ENCODE measurements around the gene DDX10.
"Not testable (repeated sequence)": the region's sequence is repeated elsewhere in the genome, so short reads cannot be mapped to it uniquely, and the experiment has no call there.

DDX10 gene

DNA sequence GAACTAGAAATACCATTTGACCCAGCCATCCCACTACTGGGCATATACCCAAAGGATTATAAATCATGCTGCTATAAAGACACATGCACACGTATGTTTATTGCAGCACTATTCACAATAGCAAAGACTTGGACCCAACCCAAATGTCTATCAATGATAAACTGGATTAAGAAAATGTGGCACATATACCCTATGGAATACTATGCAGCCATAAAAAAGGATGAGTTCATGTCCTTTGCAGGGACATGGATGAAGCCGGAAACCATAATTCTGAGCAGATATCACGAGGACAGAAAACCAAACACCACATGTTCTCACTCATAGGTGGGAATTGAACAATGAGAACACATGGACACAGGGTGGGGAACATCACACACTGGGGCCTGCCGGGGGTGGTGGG lies 114.3 kb downstream of the DDX10 start:
- DNase-seq, result not testable (repeated sequence)

DNA sequence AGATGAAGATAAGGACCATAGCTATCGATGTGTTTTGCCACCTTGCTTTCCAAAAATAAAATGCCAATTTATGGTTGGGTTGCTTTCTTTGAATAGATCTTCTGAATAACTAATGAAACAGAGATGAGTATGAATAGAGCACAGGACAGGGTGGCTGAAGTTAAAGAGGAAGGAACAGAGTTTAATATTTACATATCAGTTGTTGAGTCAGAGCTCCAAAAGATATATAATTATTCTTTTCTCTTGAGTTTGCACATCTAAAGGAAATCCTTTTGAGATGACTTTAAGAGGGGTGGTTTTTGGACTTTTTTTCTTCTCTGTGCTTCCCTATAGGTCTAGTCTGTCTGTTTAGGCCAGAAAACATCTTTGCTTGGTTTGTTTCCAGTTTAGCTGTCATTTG lies 115.2 kb downstream of the DDX10 start:
- no peak for DNase-seq

- DNase-seq, result no peak
These were observed 117.1 kb downstream of the DDX10 start for GRCh38 chr11:108781946-108782345.

DNA sequence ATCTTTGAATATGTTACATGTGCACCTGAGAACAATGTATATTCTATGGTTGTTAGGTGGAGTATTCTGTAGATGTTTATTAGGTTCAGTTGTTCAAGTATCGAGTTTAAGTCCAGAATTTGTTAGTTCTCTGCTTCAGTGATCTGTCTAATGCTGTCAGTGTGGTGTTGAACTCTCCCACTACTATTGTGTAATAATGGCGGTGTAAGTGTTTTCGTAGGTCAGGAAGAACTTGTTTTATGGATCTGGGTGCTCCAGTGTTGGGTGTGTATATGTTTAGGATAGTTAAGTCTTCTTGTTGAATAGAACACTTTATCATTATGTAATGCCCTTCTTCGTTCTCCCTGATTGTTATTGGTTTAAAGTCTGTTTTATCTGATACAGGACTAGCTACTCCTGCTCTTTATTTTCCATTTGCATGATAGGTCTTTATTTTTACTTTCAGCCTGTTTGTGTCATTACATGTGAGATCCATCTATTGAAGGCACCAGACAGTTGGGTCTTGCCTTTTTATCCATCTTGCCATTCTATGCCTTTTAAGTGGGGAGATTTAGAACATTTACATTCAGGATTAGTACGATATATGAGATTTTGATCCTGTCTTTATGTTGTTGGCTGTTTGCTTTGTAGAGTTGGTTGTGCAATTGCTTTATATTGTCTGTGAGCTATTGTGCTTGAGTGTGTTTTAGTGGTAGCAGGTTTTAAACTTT lies 121.6 kb downstream of the DDX10 start:
- DNase-seq, result no peak

DNA sequence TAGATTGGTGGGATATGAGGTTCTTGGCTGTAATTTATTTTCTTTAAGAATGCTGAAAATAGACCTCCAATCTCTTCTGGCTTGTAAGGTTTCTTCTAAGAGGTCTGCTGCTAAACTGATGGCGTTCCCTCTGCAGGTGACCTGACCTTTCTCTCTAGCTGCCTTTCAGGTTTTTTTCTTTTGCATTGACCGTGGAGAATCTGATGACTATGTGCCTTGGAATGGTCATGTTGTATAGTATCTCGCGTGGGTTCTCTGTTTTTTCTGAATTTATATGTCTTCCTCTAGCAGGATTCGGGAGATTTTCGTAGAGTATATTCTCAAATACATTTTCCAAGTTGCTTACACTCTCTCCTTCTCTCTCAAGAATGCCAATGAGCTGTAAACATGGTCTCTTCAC lies 122.2 kb downstream of the DDX10 start:
- DNase-seq, result no peak

DNA sequence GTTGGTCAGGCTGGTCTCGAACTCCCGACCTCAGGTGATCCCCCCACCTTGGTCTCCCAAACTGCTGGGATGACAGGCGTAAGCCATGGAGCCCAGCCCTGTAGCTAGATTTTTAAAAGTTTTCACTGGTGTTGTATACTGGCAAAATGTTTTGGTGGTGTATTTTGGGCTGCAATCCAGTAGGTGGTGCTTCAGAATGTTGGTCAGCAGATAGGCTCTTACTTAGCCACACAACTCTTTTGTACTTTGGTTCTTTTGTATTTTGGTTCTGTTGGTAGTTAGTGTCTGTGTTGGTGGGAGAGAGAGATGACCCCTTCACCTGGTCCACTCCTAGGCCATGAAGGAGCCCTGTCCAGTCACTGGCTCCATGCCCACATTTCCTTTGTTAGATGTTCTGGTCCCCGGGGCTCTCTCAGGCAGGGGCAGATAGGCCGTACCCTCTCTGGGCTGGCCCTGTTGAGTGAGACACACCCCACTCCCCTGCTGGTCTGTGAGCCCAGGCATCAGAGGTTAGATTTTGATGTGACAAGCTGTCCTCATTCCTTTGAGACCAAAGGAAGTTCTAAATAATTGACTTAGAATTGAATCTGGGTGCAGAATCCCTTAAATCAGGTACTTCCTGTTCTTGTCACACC lies 123.8 kb downstream of the DDX10 start:
- no peak for DNase-seq

GRCh38 chr11:108790501-108791299 lies 125.8 kb downstream of the DDX10 start:
- no peak for DNase-seq

DNA sequence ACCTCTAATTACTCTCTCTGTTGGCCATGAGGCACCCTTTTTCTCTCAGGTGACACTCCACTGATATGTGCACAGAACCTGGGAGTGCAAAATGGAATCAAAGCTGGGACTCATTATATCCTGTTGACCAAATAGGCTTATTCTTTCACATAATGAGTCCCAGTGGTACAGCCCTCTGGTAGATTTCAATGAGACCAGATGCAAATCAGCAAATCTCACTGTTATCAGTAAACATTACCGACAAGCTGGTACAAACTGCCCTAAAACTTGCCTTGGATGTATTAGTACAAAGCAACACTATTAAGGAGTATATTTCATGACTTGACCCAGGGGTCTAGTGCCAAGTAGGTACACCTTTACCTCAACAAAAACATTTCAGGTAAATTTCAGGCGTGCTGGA lies 128.3 kb downstream of the DDX10 start:
- DNase-seq, result no peak

DNA sequence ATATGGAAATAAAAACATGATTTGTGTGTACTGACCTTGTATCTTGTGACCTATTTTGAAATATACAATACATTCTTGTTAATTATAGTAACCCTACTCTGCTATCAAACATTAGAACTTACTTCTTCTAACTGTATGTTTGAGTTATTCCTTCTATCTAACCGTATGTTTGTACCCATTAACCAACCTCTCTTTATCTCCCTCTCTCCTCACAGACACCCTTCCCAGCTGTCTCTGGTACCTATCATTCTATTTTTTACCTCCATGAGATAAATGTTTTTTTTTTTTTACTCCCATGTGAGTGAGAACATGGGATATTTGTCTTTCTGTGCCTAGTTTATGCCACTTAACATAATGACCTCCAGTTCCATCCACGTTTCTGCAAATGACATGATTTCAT lies 128.7 kb downstream of the DDX10 start:
- DNase-seq, result no peak

- no peak for DNase-seq
These were observed 131.7 kb downstream of the DDX10 start for GRCh38 chr11:108796551-108796950.

DNA sequence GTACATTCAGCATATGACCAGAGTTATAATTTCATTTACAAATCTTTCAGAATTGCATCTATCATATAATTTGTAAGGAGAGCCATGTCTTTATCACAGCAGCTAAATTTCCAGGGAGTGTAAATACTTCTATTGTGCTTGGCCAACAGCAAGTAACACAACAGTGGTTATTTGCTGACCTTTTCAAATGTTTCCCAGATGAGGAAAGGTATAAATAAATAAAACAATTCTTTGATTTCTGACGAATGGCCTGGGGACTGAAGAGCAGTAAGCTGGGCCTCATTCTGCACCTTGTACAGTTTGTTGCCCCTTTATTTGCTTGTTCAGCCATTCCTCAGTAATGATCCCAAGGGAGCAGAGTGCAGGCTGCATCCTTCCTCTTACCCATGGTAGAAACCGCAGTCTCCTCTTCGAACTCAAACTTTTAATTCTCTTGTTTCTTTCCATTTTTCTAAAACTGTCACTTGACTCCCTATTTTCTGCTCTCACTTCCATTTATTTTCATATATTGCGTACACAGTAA lies 132.8 kb downstream of the DDX10 start:
- no peak for DNase-seq

DNA sequence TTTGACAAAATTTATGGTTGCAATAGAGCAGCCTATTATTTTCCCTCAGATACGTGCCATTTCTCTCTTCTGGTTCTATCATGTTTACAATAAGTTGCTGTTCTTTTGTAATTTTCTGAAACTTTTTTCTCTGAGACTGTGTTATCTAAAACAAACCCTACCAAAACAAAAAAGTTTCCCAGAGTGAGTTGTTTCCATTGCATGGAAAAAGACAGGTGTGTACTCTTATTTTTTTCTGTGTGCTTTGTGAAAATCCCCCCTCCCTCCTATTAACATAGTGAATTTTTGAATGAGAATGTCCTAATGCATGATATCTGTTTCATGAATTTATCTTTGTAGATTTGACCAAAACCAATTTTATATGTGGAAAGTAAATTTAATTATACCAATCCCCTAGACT lies 137.6 kb downstream of the DDX10 start:
- DNase-seq, result no peak

DNA sequence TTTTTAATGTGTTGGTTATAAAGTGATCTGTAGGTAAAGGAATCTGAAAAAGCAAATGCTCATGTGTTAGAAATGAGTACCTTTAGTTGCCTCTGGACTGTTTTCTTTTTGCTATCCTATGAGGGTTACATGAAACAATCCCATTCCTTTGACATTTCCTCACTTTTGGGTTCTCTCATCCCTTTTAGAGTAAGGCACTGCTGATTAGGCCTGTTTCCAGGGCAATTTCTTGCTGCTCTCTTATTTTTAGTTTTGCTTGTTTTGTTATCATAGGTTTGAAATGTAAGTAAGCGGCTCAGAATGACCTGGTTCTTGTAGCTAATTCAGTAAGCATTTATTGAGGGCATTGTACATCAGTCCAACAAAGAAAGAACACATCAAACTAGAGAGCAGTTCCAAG lies 138.9 kb downstream of the DDX10 start:
- no peak for DNase-seq

- no peak for DNase-seq
These were observed 139.6 kb downstream of the DDX10 start for GRCh38 chr11:108804511-108804910.

DNA sequence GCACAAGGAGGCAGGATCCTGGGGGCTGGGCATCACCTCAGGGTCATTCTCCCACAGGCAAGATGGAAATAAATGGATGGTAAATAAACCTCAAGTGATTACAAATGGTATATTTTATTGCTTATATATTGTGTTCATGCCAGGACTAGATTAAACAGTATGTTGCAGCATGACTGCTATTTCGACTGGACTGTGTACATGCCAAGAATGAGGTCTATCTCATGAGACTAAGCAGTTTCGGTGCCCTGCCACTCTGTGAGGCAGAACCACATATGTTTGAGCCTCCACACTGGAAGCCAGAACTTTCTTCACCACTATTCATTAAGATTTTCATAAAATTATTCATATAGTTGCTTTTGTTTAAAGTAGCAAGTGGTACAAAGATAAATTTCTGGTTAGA lies 140.2 kb downstream of the DDX10 start:
- no peak for DNase-seq

DNA sequence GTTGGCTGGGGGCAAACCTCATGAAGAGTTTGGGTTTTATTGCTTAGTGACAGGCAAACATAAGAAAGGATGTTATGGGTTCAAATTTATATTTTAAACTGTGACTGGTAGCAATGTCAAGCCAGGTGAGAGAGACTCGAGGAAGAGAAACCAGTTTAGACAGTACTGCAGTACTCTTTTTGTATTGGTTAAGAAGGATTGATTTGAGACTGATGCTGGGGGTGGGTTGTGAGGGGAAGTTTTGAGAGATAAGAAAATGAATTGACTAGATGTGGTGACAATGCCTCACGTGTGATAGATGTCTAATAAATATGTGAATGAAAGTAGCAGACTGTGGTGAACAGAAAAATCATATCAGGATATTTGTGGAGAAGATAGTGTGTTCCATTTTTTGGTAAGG lies 142.4 kb downstream of the DDX10 start:
- DNase-seq, result no peak

GRCh38 chr11:108813086-108813485 lies 148.2 kb downstream of the DDX10 start:
- DNase-seq, result no peak

GRCh38 chr11:108817976-108818375 lies 153.1 kb downstream of the DDX10 start:
- no peak for DNase-seq

GRCh38 chr11:108818971-108819370 lies 154.1 kb downstream of the DDX10 start:
- no peak for DNase-seq

DNA sequence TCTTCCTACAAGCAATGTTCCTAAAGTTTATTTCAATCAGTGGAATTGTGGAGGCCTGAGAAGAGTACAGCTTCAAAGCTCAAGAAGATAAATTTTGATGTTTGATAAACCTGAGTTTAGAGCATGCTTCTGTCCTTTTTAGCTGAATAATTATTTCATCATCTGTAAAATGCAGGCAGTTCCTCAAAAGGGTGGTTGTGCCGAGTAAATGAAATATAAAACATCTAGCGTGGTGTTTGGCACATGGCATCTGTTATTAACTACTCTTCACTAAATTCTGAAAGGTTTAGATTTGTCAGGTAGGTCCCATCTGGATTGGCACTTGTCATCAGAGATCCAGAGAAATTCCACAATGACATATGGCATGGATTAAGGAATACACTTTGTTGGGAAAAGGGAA lies 155.1 kb downstream of the DDX10 start:
- DNase-seq, result no peak

DNA sequence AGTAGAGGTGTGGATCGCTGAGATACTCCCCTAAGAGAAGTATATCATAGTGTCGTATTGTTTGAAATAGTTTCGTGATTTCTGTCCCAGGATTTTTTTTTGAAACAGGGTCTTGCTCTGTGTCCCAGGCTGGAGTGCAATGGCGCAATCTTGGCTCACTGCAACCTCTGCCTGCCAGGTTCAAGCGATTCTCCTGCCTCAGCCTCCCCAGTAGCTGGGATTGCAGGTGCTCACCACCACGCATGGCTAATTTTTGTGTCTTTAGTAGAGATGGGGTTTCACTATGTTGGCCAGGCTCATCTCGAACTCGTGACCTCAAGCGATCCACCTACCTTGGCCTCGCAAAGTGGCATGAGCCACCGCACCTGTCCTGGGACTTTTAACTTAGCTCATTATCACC lies 159.1 kb downstream of the DDX10 start:
- DNase-seq, result not testable (repeated sequence)

DNA sequence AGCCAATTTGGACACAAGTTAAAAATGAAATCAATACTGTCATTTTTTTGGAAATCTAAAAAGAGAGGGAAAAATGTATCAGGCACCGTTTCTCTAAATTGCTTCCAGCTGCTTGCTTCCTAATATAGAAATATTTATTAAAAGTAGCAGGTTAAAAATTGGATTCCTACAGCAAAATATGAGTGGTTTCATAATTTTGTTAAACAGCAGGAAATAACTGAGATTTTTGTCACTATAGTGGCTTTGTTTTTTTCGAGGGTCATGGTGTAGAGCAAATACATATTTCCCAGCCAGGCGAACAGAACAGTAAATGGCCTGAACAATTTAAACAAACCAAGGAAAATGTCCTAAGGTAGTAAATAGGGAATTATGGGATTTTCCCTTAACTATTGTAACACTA lies 159.7 kb downstream of the DDX10 start:
- DNase-seq, result no peak

DNA sequence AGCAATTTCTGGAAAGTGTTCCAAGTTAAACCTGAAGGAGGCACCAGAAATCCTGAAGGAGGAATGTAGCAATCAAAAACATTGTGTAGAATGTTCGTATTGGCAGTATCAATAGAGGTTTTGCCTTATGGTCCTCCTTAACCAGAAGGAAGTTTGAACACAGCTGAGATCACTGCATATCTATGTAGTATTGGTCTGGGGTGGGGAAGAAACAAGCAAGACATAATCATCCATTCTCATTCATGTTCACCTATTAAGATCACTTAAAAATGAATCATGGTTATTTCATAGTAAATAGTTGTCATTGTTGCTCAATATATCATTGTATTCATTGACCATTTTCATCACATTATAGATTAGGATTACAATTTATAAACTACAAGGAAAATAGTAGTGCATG lies 160.5 kb downstream of the DDX10 start:
- no peak for DNase-seq

DNA sequence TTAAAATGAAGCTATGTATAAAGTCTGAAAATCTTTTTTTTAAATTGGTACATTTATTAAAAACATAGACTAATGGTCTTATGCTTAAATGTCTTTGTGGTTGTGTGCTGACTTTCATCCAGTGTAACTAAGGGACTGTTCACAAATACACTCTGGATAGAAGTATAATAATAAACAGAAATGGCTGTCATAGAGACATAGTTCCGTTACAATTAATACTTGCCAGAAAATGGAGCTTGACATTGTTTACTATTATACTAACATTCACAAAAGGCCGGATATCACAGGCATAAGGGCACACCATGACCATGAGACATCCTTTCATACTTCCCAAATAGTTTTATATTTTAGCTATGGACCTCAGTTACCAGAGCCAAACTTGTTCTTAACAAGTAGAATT lies 161.3 kb downstream of the DDX10 start:
- no peak for DNase-seq
